Measurements from ENCODE around the gene RUNDC3A.

The RUNDC3A gene

GRCh38 chr17:44315760-44316731 lies 7.6 kb downstream of the RUNDC3A start:
- DNase-seq (ENCODE audit: low read depth), result no peak
- H3K4me3 ChIP-seq (ENCODE audit: low read depth, low read length), result no peak overlapping the region
- TF ChIP-seq, protein P1, sequence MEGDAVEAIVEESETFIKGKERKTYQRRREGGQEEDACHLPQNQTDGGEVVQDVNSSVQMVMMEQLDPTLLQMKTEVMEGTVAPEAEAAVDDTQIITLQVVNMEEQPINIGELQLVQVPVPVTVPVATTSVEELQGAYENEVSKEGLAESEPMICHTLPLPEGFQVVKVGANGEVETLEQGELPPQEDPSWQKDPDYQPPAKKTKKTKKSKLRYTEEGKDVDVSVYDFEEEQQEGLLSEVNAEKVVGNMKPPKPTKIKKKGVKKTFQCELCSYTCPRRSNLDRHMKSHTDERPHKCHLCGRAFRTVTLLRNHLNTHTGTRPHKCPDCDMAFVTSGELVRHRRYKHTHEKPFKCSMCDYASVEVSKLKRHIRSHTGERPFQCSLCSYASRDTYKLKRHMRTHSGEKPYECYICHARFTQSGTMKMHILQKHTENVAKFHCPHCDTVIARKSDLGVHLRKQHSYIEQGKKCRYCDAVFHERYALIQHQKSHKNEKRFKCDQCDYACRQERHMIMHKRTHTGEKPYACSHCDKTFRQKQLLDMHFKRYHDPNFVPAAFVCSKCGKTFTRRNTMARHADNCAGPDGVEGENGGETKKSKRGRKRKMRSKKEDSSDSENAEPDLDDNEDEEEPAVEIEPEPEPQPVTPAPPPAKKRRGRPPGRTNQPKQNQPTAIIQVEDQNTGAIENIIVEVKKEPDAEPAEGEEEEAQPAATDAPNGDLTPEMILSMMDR (IDR thresholded peaks at IDR 0.05; ENCODE audit: low read depth, low read length, missing control alignments), result no peak
- in situ Hi-C loops (cut with HindIII; ENCODE audit: low sequenced_read_pairs), result no loop called here

- in situ Hi-C loops (cut with HindIII; ENCODE audit: low sequenced_read_pairs), result no loop called here
- TF ChIP-seq, protein P1 (IDR thresholded peaks at IDR 0.05; ENCODE audit: low read depth, low read length, missing control alignments), result no peak
- H3K4me3 ChIP-seq (ENCODE audit: low read depth, low read length), result no peak overlapping the region
- no peak for DNase-seq (ENCODE audit: low read depth)
Measured at GRCh38 chr17:44317545-44317944, 9.1 kb downstream of the RUNDC3A start.

DNA sequence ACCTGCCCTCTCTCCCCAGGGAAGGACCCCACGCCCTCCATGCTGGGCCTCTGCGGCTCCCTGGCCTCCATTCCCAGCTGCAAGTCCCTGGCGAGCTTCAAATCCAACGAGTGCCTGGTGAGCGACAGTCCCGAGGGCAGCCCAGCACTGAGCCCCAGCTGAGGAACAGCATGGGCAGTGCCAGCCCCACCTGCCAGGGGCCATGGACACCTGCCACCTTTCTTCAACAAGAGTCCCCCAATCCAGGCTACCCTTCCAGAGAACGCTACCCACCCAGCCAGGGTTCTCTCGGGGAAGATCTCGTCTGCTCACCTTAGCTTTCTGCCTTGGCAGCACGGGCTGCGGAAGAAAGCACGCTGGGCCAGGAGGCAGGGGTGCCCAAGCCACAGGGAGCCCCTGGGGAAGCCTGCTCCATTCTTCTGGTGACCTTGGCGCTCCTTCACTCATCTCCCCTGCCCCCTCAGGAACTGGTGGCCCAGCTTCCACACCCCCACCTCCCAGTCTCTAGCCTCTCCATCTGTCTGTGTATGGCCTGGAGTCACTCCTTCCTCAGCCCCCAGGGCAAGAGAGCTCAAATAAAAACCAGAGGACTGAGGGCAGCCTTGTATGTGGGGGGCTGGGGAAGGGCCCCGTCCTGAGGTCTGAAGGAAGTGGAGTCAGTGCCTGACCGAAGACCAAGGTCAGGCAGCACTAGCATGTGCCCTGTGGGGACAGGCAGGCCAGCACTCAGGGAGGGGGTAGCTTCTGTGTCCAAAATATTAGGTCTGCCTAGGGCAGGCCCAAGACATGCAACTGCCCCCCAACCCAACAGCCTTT lies 9.9 kb downstream of the RUNDC3A start:
- H3K4me3 ChIP-seq (ENCODE audit: low read depth, low read length), result no peak overlapping the region
- TF ChIP-seq, protein P1 (IDR thresholded peaks at IDR 0.05; ENCODE audit: low read depth, low read length, missing control alignments), result no peak
- in situ Hi-C loops (cut with HindIII; ENCODE audit: low sequenced_read_pairs), result no loop called here
- DNase-seq (ENCODE audit: low read depth), result no peak

DNA sequence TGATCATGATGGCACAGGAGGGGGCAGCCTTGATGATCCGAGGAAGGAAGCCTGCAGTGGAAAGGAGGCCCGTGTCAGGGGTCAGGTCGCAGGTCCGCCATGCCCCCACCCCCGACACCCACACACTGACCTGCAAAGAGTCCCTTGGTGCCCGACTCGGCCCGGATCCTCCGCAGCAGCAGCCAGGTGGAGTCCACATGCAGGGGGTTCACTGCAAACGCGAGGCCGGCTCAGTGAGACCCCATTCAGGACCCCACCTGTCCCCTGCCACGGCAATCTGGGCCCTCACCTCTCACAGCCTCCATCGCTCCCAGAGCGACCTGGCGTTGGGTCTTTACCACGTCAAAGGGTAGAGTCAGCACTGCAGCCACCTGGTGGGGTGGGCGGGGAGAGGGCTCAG lies 11.7 kb downstream of the RUNDC3A start:
- DNase-seq (ENCODE audit: low read depth), result no peak
- in situ Hi-C loops (cut with HindIII; ENCODE audit: low sequenced_read_pairs), result no loop called here
- TF ChIP-seq, protein P1 (IDR thresholded peaks at IDR 0.05; ENCODE audit: low read depth, low read length, missing control alignments), result no peak
- no peak overlapping the region for H3K4me3 ChIP-seq (ENCODE audit: low read depth, low read length)

DNA sequence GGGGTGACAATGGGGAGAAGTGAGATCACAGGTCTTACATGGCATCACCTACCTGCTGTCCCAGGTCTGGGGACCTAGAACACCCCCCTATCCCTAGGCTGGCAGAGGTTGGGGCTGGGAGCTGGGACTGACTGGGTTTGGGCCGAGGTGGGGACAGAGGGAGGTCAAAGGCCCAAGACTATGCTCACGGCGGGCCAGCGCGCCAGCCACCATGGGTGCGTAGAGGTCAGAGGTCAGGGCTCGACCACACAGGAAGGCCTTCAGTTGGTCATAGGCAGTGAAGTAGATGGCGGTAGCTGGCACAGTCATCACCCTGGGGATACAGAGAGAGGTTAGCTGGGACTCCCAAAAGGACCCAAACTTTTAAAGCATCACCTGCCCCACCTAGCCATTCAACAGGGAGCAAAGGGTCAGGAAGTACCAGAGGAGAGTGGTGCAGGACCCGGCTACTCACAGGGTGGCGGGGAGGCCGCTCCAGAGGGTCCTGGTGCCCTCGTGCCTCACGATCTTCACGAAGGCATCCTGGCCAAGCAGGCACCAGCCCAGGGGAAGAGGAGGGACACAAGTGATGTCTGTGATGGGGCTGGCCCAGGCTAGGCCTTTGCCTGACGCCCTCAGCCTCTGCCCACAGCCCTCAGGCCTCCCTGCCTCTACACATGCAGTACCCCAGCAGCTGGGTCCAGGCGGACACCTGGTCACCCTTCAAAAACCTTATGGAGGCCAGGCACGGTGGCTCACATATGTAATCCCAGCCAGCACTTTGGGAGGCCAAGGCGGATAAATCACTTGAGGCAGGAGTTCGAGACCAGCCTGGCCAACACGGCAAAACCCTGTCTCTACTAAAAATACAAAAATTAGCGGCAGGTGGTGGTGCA lies 13.1 kb downstream of the RUNDC3A start:
- in situ Hi-C loops (cut with HindIII; ENCODE audit: low sequenced_read_pairs), result no loop called here
- no peak for DNase-seq (ENCODE audit: low read depth)
- H3K4me3 ChIP-seq (ENCODE audit: low read depth, low read length), result no peak overlapping the region
- TF ChIP-seq, protein P1 (IDR thresholded peaks at IDR 0.05; ENCODE audit: low read depth, low read length, missing control alignments), result no peak

All from astrocyte of the cerebellum (primary cell).